NCI-H1436 (cell line): ENCODE measurements around the gene PCP4.

Experiments used
- DNase-seq: peaks from one replicate; lab custom pipeline; 2025; lab: John Stamatoyannopoulos, UW

Gene PCP4

GRCh38 chr21:39972976-39973770, 105.9 kb downstream of the PCP4 start:
- no peak for DNase-seq

GRCh38 chr21:39976800-39977199, 109.6 kb downstream of the PCP4 start:
- DNase-seq = no peak
